Pancreas (tissue), 10 donors: ENCODE results near the gene ARMC7. TPM values are rescaled to one million over a fixed set of nuclear protein-coding genes. Genes with fewer than 3 reads are reported as not detected.

ENCODE experiments used
- ATAC-seq, 4 donors: fragments of 200-7000 bp; cut with Tn5 transposase; one replicate each; pipeline versions ENCODE4 v1.8.0 to v1.9.1; 2020; ENCODE audit warnings: mild to moderate bottlenecking in 4 of 4, moderate library complexity in 4 of 4
- DNase-seq, 6 donors: peaks; one replicate each; pipeline ENCODE4 v3.0.0-alpha.2; 2020
- FAIRE-seq: peaks from 2 replicates; lab custom pipeline; 2012; peaks lifted over from hg19 to GRCh38; lab: Jason Lieb, UNC
- H3K27ac ChIP-seq, 4 donors: fragments of 200-600 bp; sonication (generic); 1 replicate in 3 of 4; 2 replicates in 1 of 4; pipeline versions ENCODE4 v1.5.0 to v1.8.0; 2020
- H3K27me3 ChIP-seq, 4 donors: fragments of 200-600 bp; one replicate each; pipeline ENCODE4 v1.8.0; 2021
- H3K36me3 ChIP-seq, 3 donors: fragments of 200-600 bp; sonication (generic) in 1 of 3; one replicate each; pipeline versions ENCODE4 v1.5.0 to v1.8.0; 2020 to 2021
- H3K4me1 ChIP-seq, 3 donors: fragments of 200-600 bp; one replicate each; pipeline ENCODE4 v1.8.0; 2021
- H3K4me3 ChIP-seq, 4 donors: fragments of 200-600 bp; sonication (generic) in 2 of 4; one replicate each; pipeline versions ENCODE4 v1.5.0 to v1.8.0; 2020 to 2021
- H3K9me3 ChIP-seq, 4 donors: fragments of 200-600 bp; one replicate each; pipeline ENCODE4 v1.8.0; 2021
- WGBS, 2 donors: extraction: QIAGEN DNeasy Blood & Tissue Kit; methylation state at CpG; one replicate each; pipeline ENCODE4 v1.1.7; 2013; 5-methylcytosine and 5-hydroxymethylcytosine counted together
- intact Hi-C, 3 donors: fragments of 100-400 bp; cut with DNase I; formaldehyde crosslinking; loops; one replicate each; pipeline versions ENCODE4 v1.11.1 to v1.14.2; 2022
- polyA plus RNA-seq, 2 donors: library from polyadenylated mRNA; stranded (reverse); fragments of 200-250 nt; gene quantifications; one replicate each; pipeline ENCODE4 v1.2.3, GENCODE V29; 2013
- total RNA-seq, 6 donors: library from RNA; stranded (reverse); fragmentation: NEBNext Ultra II Directional in 4 of 6; extraction: Animal tissue kit (Norgen Biotek cat#: 25700) in 4 of 6; gene quantifications; one replicate each; pipeline versions ENCODE4 v1.2.1 to v1.2.4, GENCODE V29; 2021 to 2023
- TF ChIP-seq, protein P1 (sequence below), 4 donors: fragments of 200-600 bp; sonication (generic) in 3 of 4; IDR thresholded peaks; one replicate each; pipeline versions ENCODE4 v1.5.0 to v1.8.0; 2021; ENCODE audit warnings: antibody characterized with exemption in 4 of 4
- donor health status: healthy with polysubstance abuse.
- donor health status: DM: no; HTN: no; CAD: no; lungs with moderate emphysema.
- donor health status: DM: no; HTN: no; CAD: no.
- donor health status: control.
- donor health status: control.
- donor health status: Bipolar disorder and iron deficiency.
- donor health status: DM: yes; HTN: yes; CAD: no.
- donor health status: DM: no; HTN: no; CAD: no.
- donor health status: DM: no; HTN: no; CAD: no.
- donor health status: DM: yes; HTN: yes; CAD: no.

The ARMC7 gene
- total RNA-seq (1 to 10 TPM; 2.3 to 7.4 (median 3.4) TPM), polyA plus RNA-seq (1 to 10 TPM; 5.7 to 6.3 TPM)

DNA sequence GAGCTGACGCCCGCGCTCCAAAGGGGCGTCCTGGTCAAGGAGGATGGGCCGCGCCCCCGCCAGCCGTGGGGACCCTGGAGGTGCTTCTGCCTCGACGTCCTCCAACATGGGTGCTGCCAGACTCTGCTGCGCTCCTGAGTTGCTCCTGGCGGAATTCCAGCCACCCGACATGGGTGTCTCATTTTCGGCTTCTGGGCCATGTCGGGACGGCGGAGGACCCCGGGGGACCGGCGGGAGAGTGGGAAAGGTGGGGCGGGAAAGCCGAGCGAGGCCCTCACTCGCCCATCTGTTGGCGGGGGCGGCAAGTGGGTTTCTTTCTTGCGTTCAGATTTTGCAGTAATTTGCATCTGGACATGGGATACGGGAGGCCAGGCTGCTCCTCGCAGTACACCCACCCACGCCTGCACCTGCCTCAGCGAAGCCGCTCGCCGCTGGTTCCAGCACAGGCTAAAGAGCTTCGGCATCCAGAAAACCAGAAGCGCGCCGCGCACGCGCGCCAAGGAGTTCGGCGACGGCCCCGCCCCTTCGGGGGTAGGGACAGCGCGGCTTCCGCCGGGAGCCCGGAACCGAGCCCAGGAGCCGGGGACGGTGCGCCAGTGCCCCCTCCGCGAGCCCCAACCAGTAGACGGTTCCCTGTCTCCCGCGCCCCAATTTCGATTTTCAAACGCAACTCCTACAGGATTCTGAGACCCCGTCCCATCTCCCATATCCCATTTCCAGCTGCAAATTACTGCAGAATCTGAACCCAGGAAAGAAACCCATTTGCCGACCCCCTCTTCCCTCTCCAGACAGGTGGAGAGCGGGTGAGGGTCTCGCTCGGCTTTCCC lies at the start of gene ARMC7:
Gene ARMC7, plus strand, starts transcription at position 563 of the 827 bp plus-strand sequence. CDS start 320 bp downstream, outside the sequence.
- H3K4me1 ChIP-seq = peaks cover 0 to 6% (median 5%) of the 10 kb centered on the region in 3 donors
- DNase-seq (peak; percentile 88 to 98 (median 92)), ATAC-seq (peak; percentile 79 to 91 (median 89)), FAIRE-seq (no peak)
- H3K4me3 ChIP-seq = peak within 1 kb of the TSS; percentile 55 to 82 (median 62)
- 1% methylated on average over 67 to 68 of the region's 68 CpGs for WGBS, 2 donors
- intact Hi-C loops = loop anchor here in 1 of 3 donors (10.0 kb wide), 1 partner anchor 75 kb away; the partner anchor contains the start of gene SUMO2
- no peaks in the 10 kb centered on the region for H3K36me3 ChIP-seq
- no peaks in the 10 kb centered on the region for H3K27me3 ChIP-seq
- peak within 1 kb of the TSS; percentile 5 to 58 (median 26) for H3K27ac ChIP-seq
- TF ChIP-seq, protein P1, sequence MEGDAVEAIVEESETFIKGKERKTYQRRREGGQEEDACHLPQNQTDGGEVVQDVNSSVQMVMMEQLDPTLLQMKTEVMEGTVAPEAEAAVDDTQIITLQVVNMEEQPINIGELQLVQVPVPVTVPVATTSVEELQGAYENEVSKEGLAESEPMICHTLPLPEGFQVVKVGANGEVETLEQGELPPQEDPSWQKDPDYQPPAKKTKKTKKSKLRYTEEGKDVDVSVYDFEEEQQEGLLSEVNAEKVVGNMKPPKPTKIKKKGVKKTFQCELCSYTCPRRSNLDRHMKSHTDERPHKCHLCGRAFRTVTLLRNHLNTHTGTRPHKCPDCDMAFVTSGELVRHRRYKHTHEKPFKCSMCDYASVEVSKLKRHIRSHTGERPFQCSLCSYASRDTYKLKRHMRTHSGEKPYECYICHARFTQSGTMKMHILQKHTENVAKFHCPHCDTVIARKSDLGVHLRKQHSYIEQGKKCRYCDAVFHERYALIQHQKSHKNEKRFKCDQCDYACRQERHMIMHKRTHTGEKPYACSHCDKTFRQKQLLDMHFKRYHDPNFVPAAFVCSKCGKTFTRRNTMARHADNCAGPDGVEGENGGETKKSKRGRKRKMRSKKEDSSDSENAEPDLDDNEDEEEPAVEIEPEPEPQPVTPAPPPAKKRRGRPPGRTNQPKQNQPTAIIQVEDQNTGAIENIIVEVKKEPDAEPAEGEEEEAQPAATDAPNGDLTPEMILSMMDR (IDR thresholded peaks at IDR 0.05) = no peak
- no peaks in the 10 kb centered on the region for H3K9me3 ChIP-seq

DNA sequence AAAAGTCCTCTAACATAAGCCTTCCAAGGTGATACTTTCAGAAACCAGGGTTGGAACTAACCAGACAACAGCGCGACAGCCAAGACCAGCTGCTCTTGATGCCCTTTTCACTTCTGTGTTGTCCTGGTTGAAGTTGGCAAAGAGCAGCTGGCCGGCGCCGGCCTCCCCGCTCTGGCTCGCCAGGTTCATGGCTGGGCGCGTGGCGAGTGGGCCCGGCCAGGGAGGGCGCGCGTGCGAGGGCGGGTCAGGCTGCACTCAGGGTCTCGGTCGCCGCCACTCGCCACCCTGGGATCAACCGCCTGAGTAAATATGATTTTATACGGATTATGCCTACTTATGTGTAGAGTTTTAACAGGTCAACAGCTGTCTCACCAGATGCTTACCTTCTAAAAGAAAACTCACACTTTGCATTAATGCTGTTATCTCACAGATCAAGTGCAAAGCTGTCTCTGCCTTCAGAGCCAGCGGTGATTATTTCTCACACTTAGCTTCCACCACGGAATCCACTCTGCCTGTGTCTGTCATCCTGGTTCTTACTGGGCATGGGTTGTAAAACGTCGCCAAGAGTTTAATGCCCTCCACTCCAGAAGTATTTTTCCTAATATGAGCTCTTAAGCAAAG lies 49.2 kb upstream of the ARMC7 start:
- Histone ChIP-seq H3K27ac (no peak overlapping the region), H3K4me1 (no peaks in the 10 kb centered on the region), H3K27me3 (no peaks in the 10 kb centered on the region), H3K9me3 (no peaks in the 10 kb centered on the region), H3K36me3 (peaks cover 2 to 30% (median 14%) of the 10 kb centered on the region in 3 donors), H3K4me3 (no peak overlapping the region)
- 88 to 94% methylated on average over 26 of the region's 26 CpGs for WGBS, 2 donors
- intact Hi-C loops = no loop called here
- DNase-seq (peak in 1 of 6 donors; percentile 26), ATAC-seq (peak in 2 of 4 donors; percentile 32 to 47), FAIRE-seq (no peak)
- TF ChIP-seq, protein P1 (IDR thresholded peaks at IDR 0.05) = no peak

DNA sequence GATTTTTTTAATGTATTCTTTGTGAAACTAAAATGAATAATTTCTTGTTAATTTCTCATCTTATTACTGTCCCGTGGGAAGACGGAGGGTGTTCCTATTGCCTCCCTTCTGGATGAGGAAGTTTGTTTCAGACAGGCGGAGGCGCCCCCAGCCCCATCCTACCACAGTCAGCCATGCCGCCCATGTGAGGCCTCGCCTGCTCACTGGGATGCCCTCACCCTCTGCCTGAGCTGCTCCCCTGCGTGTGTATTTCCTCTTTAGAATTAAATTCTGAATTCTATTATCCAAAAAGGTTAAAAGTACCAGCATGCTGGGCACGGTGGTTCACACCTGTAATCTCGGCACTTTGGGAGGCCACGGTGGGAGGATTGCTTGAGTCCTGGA lies 48.7 kb upstream of the ARMC7 start:
- 95 to 96% methylated on average over 10 of the region's 10 CpGs for WGBS, 2 donors
- no peaks in the 10 kb centered on the region for H3K9me3 ChIP-seq
- no peak overlapping the region for H3K4me3 ChIP-seq
- TF ChIP-seq, protein P1 (IDR thresholded peaks at IDR 0.05) = no peak
- H3K4me1 ChIP-seq = no peaks in the 10 kb centered on the region
- FAIRE-seq = no peak
- no peaks in the 10 kb centered on the region for H3K27me3 ChIP-seq
- ATAC-seq = no peak
- H3K36me3 ChIP-seq = peaks cover 2 to 30% (median 14%) of the 10 kb centered on the region in 3 donors
- H3K27ac ChIP-seq = no peak overlapping the region
- DNase-seq = peak in 1 of 6 donors; percentile 22
- intact Hi-C loops = no loop called here

DNA sequence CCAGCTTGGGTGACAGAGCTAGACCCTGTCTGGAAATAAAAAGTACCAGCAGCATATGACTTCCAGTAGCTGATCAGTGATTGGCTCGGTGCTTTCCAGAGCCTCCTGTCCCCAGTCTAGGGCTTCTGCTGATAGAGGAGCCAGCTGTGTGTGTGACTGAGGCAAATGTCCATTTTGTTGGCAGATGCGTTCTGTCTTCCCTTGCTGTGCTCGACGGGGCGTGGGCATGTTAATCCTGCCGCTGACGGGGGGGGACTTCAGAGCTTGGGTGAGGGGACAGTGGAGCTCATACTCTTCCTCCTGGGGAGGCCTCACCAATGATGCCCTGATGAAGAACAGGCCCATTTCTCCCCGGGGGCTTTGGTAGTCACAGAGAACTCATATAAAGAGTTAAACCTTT lies 48.2 kb upstream of the ARMC7 start:
- FAIRE-seq = no peak
- no peaks in the 10 kb centered on the region for H3K9me3 ChIP-seq
- 86 to 91% methylated on average over 8 of the region's 8 CpGs for WGBS, 2 donors
- no peak for ATAC-seq
- no peak overlapping the region for H3K4me3 ChIP-seq
- peaks cover 2 to 30% (median 14%) of the 10 kb centered on the region in 3 donors for H3K36me3 ChIP-seq
- TF ChIP-seq, protein P1 (IDR thresholded peaks at IDR 0.05) = no peak
- H3K27ac ChIP-seq = no peak overlapping the region
- peak in 1 of 6 donors; percentile 26 for DNase-seq
- H3K4me1 ChIP-seq = no peaks in the 10 kb centered on the region
- H3K27me3 ChIP-seq = no peaks in the 10 kb centered on the region
- intact Hi-C loops = no loop called here
